ENCODE data around the gene ANKK1.

Gene ANKK1

GRCh38 chr11:113363996-113364641, 23.5 kb upstream of the ANKK1 start:
- in situ Hi-C loops (cut with HindIII; ENCODE audit: low sequenced_read_pairs): no loop called here
- H3K4me3 ChIP-seq (ENCODE audit: low read depth, low read length): no peak overlapping the region
- DNase-seq (ENCODE audit: low read depth): no peak
- no peak for TF ChIP-seq CTCF (IDR thresholded peaks at IDR 0.05; ENCODE audit: low read depth, low read length, missing control alignments)

GRCh38 chr11:113365895-113366294, 21.7 kb upstream of the ANKK1 start:
- in situ Hi-C loops (cut with HindIII; ENCODE audit: low sequenced_read_pairs): no loop called here
- no peak for TF ChIP-seq CTCF (IDR thresholded peaks at IDR 0.05; ENCODE audit: low read depth, low read length, missing control alignments)
- no peak for DNase-seq (ENCODE audit: low read depth)
- no peak overlapping the region for H3K4me3 ChIP-seq (ENCODE audit: low read depth, low read length)

GRCh38 chr11:113369411-113369810, 18.2 kb upstream of the ANKK1 start:
- in situ Hi-C loops (cut with HindIII; ENCODE audit: low sequenced_read_pairs): no loop called here
- DNase-seq (ENCODE audit: low read depth): no peak
- TF ChIP-seq CTCF (IDR thresholded peaks at IDR 0.05; ENCODE audit: low read depth, low read length, missing control alignments): no peak
- H3K4me3 ChIP-seq (ENCODE audit: low read depth, low read length): no peak overlapping the region

- no peak overlapping the region for H3K4me3 ChIP-seq (ENCODE audit: low read depth, low read length)
- in situ Hi-C loops (cut with HindIII; ENCODE audit: low sequenced_read_pairs): no loop called here
- no peak for TF ChIP-seq CTCF (IDR thresholded peaks at IDR 0.05; ENCODE audit: low read depth, low read length, missing control alignments)
- no peak for DNase-seq (ENCODE audit: low read depth)
Observed at GRCh38 chr11:113370634-113371033, 16.9 kb upstream of the ANKK1 start.

- in situ Hi-C loops (cut with HindIII; ENCODE audit: low sequenced_read_pairs): no loop called here
- no peak overlapping the region for H3K4me3 ChIP-seq (ENCODE audit: low read depth, low read length)
- TF ChIP-seq CTCF (IDR thresholded peaks at IDR 0.05; ENCODE audit: low read depth, low read length, missing control alignments): peak; percentile 19
- no peak for DNase-seq (ENCODE audit: low read depth)
Observed at GRCh38 chr11:113372309-113372708, 15.3 kb upstream of the ANKK1 start.

GRCh38 chr11:113373306-113373705, 14.3 kb upstream of the ANKK1 start:
- no peak overlapping the region for H3K4me3 ChIP-seq (ENCODE audit: low read depth, low read length)
- no peak for DNase-seq (ENCODE audit: low read depth)
- in situ Hi-C loops (cut with HindIII; ENCODE audit: low sequenced_read_pairs): no loop called here
- TF ChIP-seq CTCF (IDR thresholded peaks at IDR 0.05; ENCODE audit: low read depth, low read length, missing control alignments): no peak

Measured in astrocyte of the cerebellum (primary cell).